ENCODE measurements around the gene SCAMP1. TPM values are rescaled to one million over a fixed set of nuclear protein-coding genes. Genes with fewer than 3 reads are reported as not detected.

Gene SCAMP1
- total RNA-seq, 1 experiment from 2014 or later: 36.0 TPM

- Histone ChIP-seq H3K18ac (ENCODE audit: insufficient read length, low read depth, low read length) (no peak overlapping the region), H4K8ac (replicated peaks; ENCODE audit: insufficient read length, low read depth, low read length) (no peak overlapping the region), H4K20me1 (ENCODE audit: control insufficient read depth, insufficient read depth, insufficient read length) (no peaks in the 10 kb centered on the region), H3K79me1 (ENCODE audit: insufficient read depth, low read depth, low read length, poor library complexity, severe bottlenecking) (no peaks in the 10 kb centered on the region), H3K4me1 (ENCODE audit: insufficient read depth, low read length) (peaks cover 4% of the 10 kb centered on the region; the same call in 1 of the 2 replicates), H3K23ac (ENCODE audit: insufficient read length, low read depth, low read length) (no peak overlapping the region), H3K27ac (ENCODE audit: insufficient read length, low read depth, low read length) (no peak overlapping the region), H4K5ac (ENCODE audit: insufficient read length, low read depth, low read length) (no peak overlapping the region), H3K4me2 (ENCODE audit: insufficient read depth, insufficient read length, low read length) (no peak overlapping the region), H2BK5ac (ENCODE audit: insufficient read length, low read length) (no peak overlapping the region), H4K91ac (ENCODE audit: insufficient read length, low read depth, low read length) (no peak overlapping the region), H3K79me2 (ENCODE audit: insufficient read depth, low read length) (no peaks in the 10 kb centered on the region; the same call in 1 of the 2 replicates), H3K14ac (ENCODE audit: insufficient read depth, low read length) (no peak overlapping the region), H2AK5ac (ENCODE audit: insufficient read length, low read length) (no peak overlapping the region), H3K4ac (ENCODE audit: low read depth, low read length) (no peak overlapping the region), H2BK20ac (ENCODE audit: low read depth, low read length, poor library complexity, severe bottlenecking) (no peak overlapping the region), H3K9ac (ENCODE audit: extremely low read depth, insufficient read length, low read length) (no peak overlapping the region), H3T11ph (ENCODE audit: low read length) (no peak overlapping the region), H3K9me3 (ENCODE audit: control insufficient read depth, low read depth, low read length) (no peaks in the 10 kb centered on the region), H2BK120ac (ENCODE audit: low read depth, low read length, poor library complexity, severe bottlenecking) (no peak overlapping the region), H2BK15ac (ENCODE audit: low read depth, low read length) (no peak overlapping the region), H2BK12ac (ENCODE audit: insufficient read length, low read depth, low read length) (no peak overlapping the region), H3K23me2 (ENCODE audit: insufficient read length, low read depth, low read length, poor library complexity, severe bottlenecking) (no peaks in the 10 kb centered on the region), H2AFZ (ENCODE audit: low read length) (no peak overlapping the region), H3K56ac (ENCODE audit: insufficient read length, low read depth, low read length) (no peak overlapping the region), H3K27me3 (ENCODE audit: insufficient read depth, low read length) (no peaks in the 10 kb centered on the region)
- DNase-seq: no peak
- TF ChIP-seq CTCF (conservative IDR thresholded peaks at IDR 0.05): no peak
- Mint-ChIP-seq H3K4me3 (no peak overlapping the region), H3K36me3 (ENCODE audit: insufficient read depth in 1 of 3, low read depth in 3 of 3) (peaks cover 0 to 13% (median 0%) of the 10 kb centered on the region in 3 experiments; a peak in 3 of 7 replicates), H3K27me3 (ENCODE audit: low read depth) (no peaks in the 10 kb centered on the region; the same call in 1 of the 2 replicates), H3K9me3 (no peaks in the 10 kb centered on the region), H3K4me1 (peaks cover 16 to 20% of the 10 kb centered on the region in 2 experiments), H3K27ac (no peak overlapping the region)
- WGBS (ENCODE audit: extremely low coverage, insufficient read length, low lambda C conversion rate): no CpG with 5 or more reads among the region's 9 CpGs
Measured at GRCh38 chr5:78522476-78523260, 162.3 kb downstream of the SCAMP1 start.
